Spleen (tissue), 11 donors: ENCODE results near the gene PLA2G3. TPM values are rescaled to one million over a fixed set of nuclear protein-coding genes. Genes with fewer than 3 reads are reported as not detected.

Source experiments
- DNase-seq: peaks from one replicate; pipeline ENCODE4 v3.0.0-alpha.2; 2020
- H3K27ac ChIP-seq, 8 donors: fragments of 200-600 bp; sonication (generic) in 7 of 8; 1 replicate in 4 of 8; 2 replicates in 4 of 8; pipeline versions ENCODE4 v1.5.0 to v1.8.0; 2016 to 2021; ENCODE audit warnings: inconsistent platforms in 4 of 8, mild to moderate bottlenecking in 4 of 8, moderate library complexity in 1 of 8
- H3K27me3 ChIP-seq, 7 donors: fragments of 200-600 bp; sonication (generic) in 6 of 7; replicated peaks in 1 of 7; 1 replicate in 4 of 7; 2 replicates in 3 of 7; pipeline versions ENCODE4 v1.5.0 to v1.8.0; 2016 to 2021; ENCODE audit warnings: inconsistent platforms in 3 of 7, mild to moderate bottlenecking in 1 of 7
- H3K36me3 ChIP-seq, 6 donors: fragments of 200-600 bp; sonication (generic) in 5 of 6; 1 replicate in 4 of 6; 2 replicates in 2 of 6; pipeline versions ENCODE4 v1.5.0 to v1.8.0; 2016 to 2021; ENCODE audit warnings: inconsistent platforms in 2 of 6
- H3K4me1 ChIP-seq, 6 donors: fragments of 200-600 bp; sonication (generic) in 5 of 6; 1 replicate in 3 of 6; 2 replicates in 3 of 6; pipeline versions ENCODE4 v1.5.0 to v1.8.0; 2016 to 2021; ENCODE audit warnings: inconsistent platforms in 3 of 6
- H3K4me3 ChIP-seq, 8 donors: fragments of 200-600 bp; sonication (generic) in 7 of 8; 1 replicate in 4 of 8; 2 replicates in 4 of 8; pipeline versions ENCODE4 v1.5.0 to v1.8.0; 2016 to 2021; ENCODE audit warnings: inconsistent platforms in 4 of 8, mild to moderate bottlenecking in 4 of 8, moderate library complexity in 2 of 8
- H3K9me3 ChIP-seq, 8 donors: fragments of 200-600 bp; sonication (generic) in 7 of 8; 1 replicate in 4 of 8; 2 replicates in 4 of 8; pipeline versions ENCODE4 v1.5.0 to v1.8.0; 2016 to 2021; ENCODE audit warnings: inconsistent platforms in 4 of 8
- POLR2A ChIP-seq, 3 donors: fragments of 450-650 bp; IDR thresholded peaks; one replicate each; pipeline ENCODE4 v1.5.1; 2017; ENCODE audit warnings: antibody characterized with exemption in 3 of 3, mild to moderate bottlenecking in 1 of 3
- POLR2AphosphoS5 ChIP-seq, 3 donors: sonication (generic); formaldehyde crosslinking; IDR thresholded peaks; one replicate each; pipeline ENCODE4 v1.5.1; 2017; ENCODE audit warnings: antibody characterized with exemption in 3 of 3
- WGBS, 5 donors: extraction: QIAGEN DNeasy Blood & Tissue Kit in 3 of 5; methylation state at CpG; one replicate each; pipeline versions ENCODE4 v1.1.5 to v1.1.7; 2013 to 2018; 5-methylcytosine and 5-hydroxymethylcytosine counted together
- intact Hi-C: fragments of 100-400 bp; cut with DNase I; formaldehyde crosslinking; loops from one replicate; pipeline ENCODE4 v1.15.0; 2023; ENCODE audit warnings: low total_unique reads
- polyA plus RNA-seq, 3 donors: library from polyadenylated mRNA; stranded (reverse); fragments of 200-250 nt; gene quantifications; one replicate each; pipeline ENCODE4 v1.2.1, GENCODE V29; 2013
- total RNA-seq, 7 donors: library from RNA; depleted of rRNA in 3 of 7; stranded (reverse); fragments of >200 nt in 3 of 7; fragmentation: NEBNext Ultra II Directional in 4 of 7; extraction: Animal tissue kit (Norgen Biotek cat#: 25700) in 4 of 7; gene quantifications; one replicate each; pipeline versions ENCODE4 v1.1.0 to v1.2.1, GENCODE V29; 2016 to 2021
- TF ChIP-seq, protein P1 (sequence below), 11 experiments: fragments of 200-600 bp in 7 of 11; fragments of 450-650 bp in 4 of 11; sonication (generic) in 4 of 11; IDR thresholded peaks in 8 of 11; conservative IDR thresholded peaks in 3 of 11; 1 replicate in 7 of 11; 2 replicates in 4 of 11; pipeline versions ENCODE4 v1.4.0 to v1.8.0; 2016 to 2021; ENCODE audit warnings: antibody characterized with exemption in 11 of 11, inconsistent platforms in 4 of 11, mild to moderate bottlenecking in 1 of 11
- donor health status: healthy with polysubstance abuse.
- donor health status: DM: no; HTN: no; CAD: no; lungs with moderate emphysema.
- donor health status: DM: no; HTN: no; CAD: no.
- donor health status: Bipolar disorder and iron deficiency.
- donor health status: healthy.
- donor health status: DM: no; HTN: no; CAD: no.
- donor health status: DM: yes; HTN: yes; CAD: no.

PLA2G3 gene
- total and polyA plus RNA-seq, 10 donors = not detected

DNA sequence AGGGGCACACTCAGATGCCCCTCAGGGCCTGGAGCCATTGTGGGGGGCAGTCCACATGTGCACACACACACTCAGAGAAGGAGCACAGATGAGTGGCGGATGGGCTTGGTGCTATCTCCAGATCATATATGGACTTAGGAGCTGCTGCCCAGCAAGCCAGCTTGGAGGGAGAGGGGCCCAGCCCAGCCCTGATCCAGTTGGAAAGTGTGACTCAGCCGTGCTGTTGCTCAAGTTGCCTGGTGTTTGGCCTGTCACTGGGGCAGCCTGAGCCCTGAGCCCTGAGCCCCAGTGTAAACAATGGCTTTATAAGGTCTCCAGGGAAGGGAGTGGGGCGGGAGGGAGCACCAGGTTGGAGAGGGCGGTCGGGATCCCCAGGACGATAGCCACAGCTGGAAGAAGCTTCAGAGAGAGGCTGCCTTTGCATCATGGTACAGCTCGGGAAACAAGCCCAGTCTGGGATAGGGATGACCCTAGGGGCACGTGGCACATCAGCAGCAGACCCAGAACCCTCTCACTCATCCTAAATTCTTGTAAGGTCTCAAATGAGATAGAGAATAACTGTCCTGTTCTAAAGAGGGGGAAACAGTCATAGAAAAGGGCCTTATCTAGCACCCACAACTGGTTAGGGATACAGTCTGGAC is 37.7 kb downstream of the PLA2G3 start:
- intact Hi-C loops = no loop called here
- peak overlapping the region in 3 of 8 donors; percentile 36 to 42 (median 37) for H3K27ac ChIP-seq
- peak; percentile 62 for DNase-seq
- whole genome bisulfite sequencing, 5 donors = 83 to 92% (median 88%) methylated on average over 8 of the region's 8 CpGs
- H3K27me3 ChIP-seq = no peaks in the 10 kb centered on the region
- peaks cover 0 to 27% (median 21%) of the 10 kb centered on the region in 6 donors for H3K4me1 ChIP-seq
- H3K36me3 ChIP-seq = peaks cover 0 to 76% (median 24%) of the 10 kb centered on the region in 6 donors
- peak; percentile 37 to 57 (median 56) for TF ChIP-seq POLR2AphosphoS5 (IDR thresholded peaks at IDR 0.05)
- TF ChIP-seq, protein P1, sequence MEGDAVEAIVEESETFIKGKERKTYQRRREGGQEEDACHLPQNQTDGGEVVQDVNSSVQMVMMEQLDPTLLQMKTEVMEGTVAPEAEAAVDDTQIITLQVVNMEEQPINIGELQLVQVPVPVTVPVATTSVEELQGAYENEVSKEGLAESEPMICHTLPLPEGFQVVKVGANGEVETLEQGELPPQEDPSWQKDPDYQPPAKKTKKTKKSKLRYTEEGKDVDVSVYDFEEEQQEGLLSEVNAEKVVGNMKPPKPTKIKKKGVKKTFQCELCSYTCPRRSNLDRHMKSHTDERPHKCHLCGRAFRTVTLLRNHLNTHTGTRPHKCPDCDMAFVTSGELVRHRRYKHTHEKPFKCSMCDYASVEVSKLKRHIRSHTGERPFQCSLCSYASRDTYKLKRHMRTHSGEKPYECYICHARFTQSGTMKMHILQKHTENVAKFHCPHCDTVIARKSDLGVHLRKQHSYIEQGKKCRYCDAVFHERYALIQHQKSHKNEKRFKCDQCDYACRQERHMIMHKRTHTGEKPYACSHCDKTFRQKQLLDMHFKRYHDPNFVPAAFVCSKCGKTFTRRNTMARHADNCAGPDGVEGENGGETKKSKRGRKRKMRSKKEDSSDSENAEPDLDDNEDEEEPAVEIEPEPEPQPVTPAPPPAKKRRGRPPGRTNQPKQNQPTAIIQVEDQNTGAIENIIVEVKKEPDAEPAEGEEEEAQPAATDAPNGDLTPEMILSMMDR (IDR thresholded peaks at IDR 0.05 in 8 of 11, conservative IDR thresholded peaks at IDR 0.05 in 3 of 11) = no peak
- no peaks in the 10 kb centered on the region for H3K9me3 ChIP-seq
- no peak overlapping the region for H3K4me3 ChIP-seq

- Histone ChIP-seq H3K27ac (no peak overlapping the region), H3K27me3 (no peaks in the 10 kb centered on the region), H3K9me3 (no peaks in the 10 kb centered on the region), H3K36me3 (peaks cover 0 to 92% (median 35%) of the 10 kb centered on the region in 6 donors), H3K4me1 (peaks cover 0 to 15% (median 7%) of the 10 kb centered on the region in 6 donors), H3K4me3 (no peak overlapping the region)
- TF ChIP-seq POLR2AphosphoS5 (IDR thresholded peaks at IDR 0.05) (peak in 1 of 3 donors; percentile 9), POLR2A (IDR thresholded peaks at IDR 0.05) (no peak)
- TF ChIP-seq, protein P1 (IDR thresholded peaks at IDR 0.05 in 8 of 11, conservative IDR thresholded peaks at IDR 0.05 in 3 of 11) = no peak
- 92 to 98% (median 94%) methylated on average over 17 to 18 of the region's 18 CpGs for WGBS, 5 donors
- intact Hi-C loops = no loop called here
- DNase-seq = peak; percentile 45
These were observed 39.4 kb downstream of the PLA2G3 start for GRCh38 chr22:31100762-31101525.

- TF ChIP-seq, protein P1 (IDR thresholded peaks at IDR 0.05 in 8 of 11, conservative IDR thresholded peaks at IDR 0.05 in 3 of 11) = no peak
- TF ChIP-seq POLR2AphosphoS5 (IDR thresholded peaks at IDR 0.05) = peak in 2 of 3 donors; percentile 10 to 16
- TF ChIP-seq POLR2A (IDR thresholded peaks at IDR 0.05) = no peak
- H3K4me3 ChIP-seq = no peak overlapping the region
- intact Hi-C loops = no loop called here
- H3K27me3 ChIP-seq = no peaks in the 10 kb centered on the region
- 94 to 97% (median 95%) methylated on average over 31 to 34 of the region's 34 CpGs for WGBS, 5 donors
- H3K27ac ChIP-seq = peak overlapping the region in 1 of 8 donors; percentile 8
- DNase-seq = peak; percentile 65
- H3K9me3 ChIP-seq = no peaks in the 10 kb centered on the region
- peaks cover 0 to 8% (median 2%) of the 10 kb centered on the region in 6 donors for H3K4me1 ChIP-seq
- H3K36me3 ChIP-seq = peaks cover 0 to 100% (median 40%) of the 10 kb centered on the region in 6 donors
These were observed 40.2 kb downstream of the PLA2G3 start for GRCh38 chr22:31099841-31100761.
